OCI-LY7 (cell line): Measurements from ENCODE around the gene PHLDB1. TPM values are rescaled to one million over a fixed set of nuclear protein-coding genes. Genes with fewer than 3 reads are reported as not detected.

ENCODE experiments used
- BruUV-seq: library from RNA; stranded (reverse); fragments of 400-500 nt; replicated peaks from 2 replicates; lab custom pipeline; 2021; lab: Mats Ljungman, UMichigan
- CTCF ChIA-PET: fragments of 300-600 bp; sonication (Branson Sonifier 250); formaldehyde crosslinking; loops from one replicate; lab custom pipeline; 2022; ENCODE audit warnings: antibody characterized with exemption; ENCODE audit not compliant: unreplicated experiment; lab: Charles Lee
- POLR2A ChIA-PET: fragments of 300-600 bp; sonication (Branson Sonifier 250); formaldehyde crosslinking; loops from one replicate; lab custom pipeline; 2022; ENCODE audit warnings: antibody characterized with exemption; lab: Charles Lee
- DNase-seq: peaks from one replicate; pipeline ENCODE4 v3.0.0-alpha.2; 2015; ENCODE audit warnings: low spot score
- H2AFZ ChIP-seq: fragments of 200-600 bp; sonication (generic), shearing (Covaris generic); 2 replicates; pipeline ENCODE4 v1.6.1; 2014; ENCODE audit warnings: mild to moderate bottlenecking, antibody characterized with exemption, low read length, moderate library complexity
- H3K27ac ChIP-seq: fragments of 200-600 bp; sonication (generic); 2 replicates; pipeline ENCODE4 v1.5.1; 2014; ENCODE audit warnings: mixed run types, low read depth, mild to moderate bottlenecking, moderate library complexity, low read length, inconsistent platforms; ENCODE audit not compliant: poor library complexity, severe bottlenecking
- H3K36me3 ChIP-seq: fragments of 200-600 bp; sonication (generic); 2 replicates; pipeline ENCODE4 v1.6.1; 2014; ENCODE audit warnings: mild to moderate bottlenecking, antibody characterized with exemption, low read length, moderate library complexity, mixed read lengths; ENCODE audit not compliant: insufficient read depth
- H3K4me1 ChIP-seq: fragments of 200-600 bp; sonication (generic); 2 replicates; pipeline ENCODE4 v1.5.1; 2014; ENCODE audit warnings: mild to moderate bottlenecking, low read length; ENCODE audit not compliant: insufficient read depth, poor library complexity, severe bottlenecking
- H3K4me2 ChIP-seq: fragments of 200-600 bp; sonication (generic); 2 replicates; pipeline ENCODE4 v1.6.1; 2014; ENCODE audit warnings: mild to moderate bottlenecking, low read length
- H3K4me3 ChIP-seq: fragments of 200-600 bp; sonication (generic); 2 replicates; pipeline ENCODE4 v1.5.1; 2014; ENCODE audit warnings: mild to moderate bottlenecking, low read depth, low read length; ENCODE audit not compliant: poor library complexity, severe bottlenecking
- H3K79me2 ChIP-seq: fragments of 200-600 bp; sonication (generic); 2 replicates; pipeline ENCODE4 v1.6.1; 2016; ENCODE audit warnings: low read depth, mild to moderate bottlenecking, low read length, moderate library complexity, mixed read lengths; ENCODE audit not compliant: insufficient read depth
- H3K9me2 ChIP-seq: fragments of 200-600 bp; sonication (generic); 2 replicates; pipeline ENCODE4 v1.6.1; 2016; ENCODE audit warnings: mild to moderate bottlenecking, low read length, mixed read lengths; ENCODE audit not compliant: insufficient read depth
- H3K9me3 ChIP-seq: fragments of 200-600 bp; sonication (generic); 2 replicates; pipeline ENCODE4 v1.6.1; 2014; ENCODE audit warnings: mild to moderate bottlenecking, mixed run types, low read length, mixed read lengths
- H4K20me1 ChIP-seq: fragments of 200-600 bp; sonication (generic); 2 replicates; pipeline ENCODE4 v1.6.1; 2014; ENCODE audit warnings: mild to moderate bottlenecking, antibody characterized with exemption, low read length, moderate library complexity, mixed read lengths; ENCODE audit not compliant: insufficient read depth
- EZH2phosphoT487 ChIP-seq: fragments of 200-600 bp; sonication (generic); IDR thresholded peaks from 2 replicates; pipeline ENCODE4 v1.6.1; 2018; ENCODE audit warnings: low read depth, borderline replicate concordance, mild to moderate bottlenecking, mixed run types, antibody characterized with exemption, low read length, moderate library complexity, mixed read lengths
- intact Hi-C: fragments of 100-400 bp; cut with micrococcal nuclease; formaldehyde crosslinking; loops from one replicate; pipeline ENCODE4 v1.10.0; 2022; ENCODE audit not compliant: unreplicated experiment
- total RNA-seq, 2 experiments: library from RNA; depleted of rRNA in 1 of 2; stranded (reverse); fragments of >200 nt in 1 of 2; shearing (Covaris generic) in 1 of 2; gene quantifications; 2 replicates each; pipeline ENCODE4 v1.2.3, GENCODE V29; 2014 to 2022
- TF ChIP-seq, protein P1 (sequence below): fragments of 200-600 bp; sonication (generic); conservative IDR thresholded peaks from 2 replicates; pipeline ENCODE4 v1.5.1; 2014; ENCODE audit warnings: mild to moderate bottlenecking, antibody characterized with exemption, low read length, moderate library complexity, mixed read lengths

PHLDB1 gene
- total RNA-seq, 2 experiments from 2014 or later, result 0.19 TPM; not detected in 1

DNA sequence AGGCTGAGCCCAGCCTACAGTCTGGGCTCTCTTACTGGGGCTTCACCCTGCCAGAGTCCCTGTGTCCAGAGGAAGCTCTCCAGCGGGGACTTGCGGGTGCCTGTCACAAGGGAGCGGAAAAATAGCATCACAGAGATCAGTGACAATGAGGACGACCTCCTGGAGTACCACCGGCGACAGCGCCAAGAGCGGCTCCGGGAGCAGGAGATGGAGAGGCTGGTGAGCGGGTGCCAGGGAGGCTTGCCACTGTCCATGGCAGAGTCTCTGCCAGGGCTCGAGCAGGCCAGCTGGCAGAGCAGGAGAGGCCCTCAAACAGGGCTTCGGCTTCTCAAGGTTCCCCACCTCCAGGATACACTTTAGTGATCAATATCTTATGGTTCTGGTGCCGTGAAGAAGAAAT, 21.0 kb downstream of the PHLDB1 start:
- H3K9me2 ChIP-seq, result no peaks in the 10 kb centered on the region
- no peaks in the 10 kb centered on the region for H3K4me1 ChIP-seq
- H3K79me2 ChIP-seq, result no peaks in the 10 kb centered on the region
- ChIA-PET CTCF (interaction anchor here (0.6 kb wide), 1 partner anchor 19 kb away, joined by 3 read pairs; no protein-coding TSS in a partner anchor), POLR2A (interaction anchor here (0.5 kb wide), 1 partner anchor 302 kb away, joined by 4 read pairs; no protein-coding TSS in a partner anchor)
- H3K27ac ChIP-seq, result no peak overlapping the region
- BruUV-seq, result no TSS peak
- no peak overlapping the region for H2AFZ ChIP-seq
- no peak for DNase-seq
- H3K4me2 ChIP-seq, result no peak overlapping the region
- H3K9me3 ChIP-seq, result no peaks in the 10 kb centered on the region
- no peaks in the 10 kb centered on the region for H4K20me1 ChIP-seq
- no peak overlapping the region for H3K4me3 ChIP-seq
- no peak for TF ChIP-seq EZH2phosphoT487
- TF ChIP-seq, protein P1, sequence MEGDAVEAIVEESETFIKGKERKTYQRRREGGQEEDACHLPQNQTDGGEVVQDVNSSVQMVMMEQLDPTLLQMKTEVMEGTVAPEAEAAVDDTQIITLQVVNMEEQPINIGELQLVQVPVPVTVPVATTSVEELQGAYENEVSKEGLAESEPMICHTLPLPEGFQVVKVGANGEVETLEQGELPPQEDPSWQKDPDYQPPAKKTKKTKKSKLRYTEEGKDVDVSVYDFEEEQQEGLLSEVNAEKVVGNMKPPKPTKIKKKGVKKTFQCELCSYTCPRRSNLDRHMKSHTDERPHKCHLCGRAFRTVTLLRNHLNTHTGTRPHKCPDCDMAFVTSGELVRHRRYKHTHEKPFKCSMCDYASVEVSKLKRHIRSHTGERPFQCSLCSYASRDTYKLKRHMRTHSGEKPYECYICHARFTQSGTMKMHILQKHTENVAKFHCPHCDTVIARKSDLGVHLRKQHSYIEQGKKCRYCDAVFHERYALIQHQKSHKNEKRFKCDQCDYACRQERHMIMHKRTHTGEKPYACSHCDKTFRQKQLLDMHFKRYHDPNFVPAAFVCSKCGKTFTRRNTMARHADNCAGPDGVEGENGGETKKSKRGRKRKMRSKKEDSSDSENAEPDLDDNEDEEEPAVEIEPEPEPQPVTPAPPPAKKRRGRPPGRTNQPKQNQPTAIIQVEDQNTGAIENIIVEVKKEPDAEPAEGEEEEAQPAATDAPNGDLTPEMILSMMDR, result no peak
- intact Hi-C loops, result no loop called here
- H3K36me3 ChIP-seq, result no peaks in the 10 kb centered on the region

DNA sequence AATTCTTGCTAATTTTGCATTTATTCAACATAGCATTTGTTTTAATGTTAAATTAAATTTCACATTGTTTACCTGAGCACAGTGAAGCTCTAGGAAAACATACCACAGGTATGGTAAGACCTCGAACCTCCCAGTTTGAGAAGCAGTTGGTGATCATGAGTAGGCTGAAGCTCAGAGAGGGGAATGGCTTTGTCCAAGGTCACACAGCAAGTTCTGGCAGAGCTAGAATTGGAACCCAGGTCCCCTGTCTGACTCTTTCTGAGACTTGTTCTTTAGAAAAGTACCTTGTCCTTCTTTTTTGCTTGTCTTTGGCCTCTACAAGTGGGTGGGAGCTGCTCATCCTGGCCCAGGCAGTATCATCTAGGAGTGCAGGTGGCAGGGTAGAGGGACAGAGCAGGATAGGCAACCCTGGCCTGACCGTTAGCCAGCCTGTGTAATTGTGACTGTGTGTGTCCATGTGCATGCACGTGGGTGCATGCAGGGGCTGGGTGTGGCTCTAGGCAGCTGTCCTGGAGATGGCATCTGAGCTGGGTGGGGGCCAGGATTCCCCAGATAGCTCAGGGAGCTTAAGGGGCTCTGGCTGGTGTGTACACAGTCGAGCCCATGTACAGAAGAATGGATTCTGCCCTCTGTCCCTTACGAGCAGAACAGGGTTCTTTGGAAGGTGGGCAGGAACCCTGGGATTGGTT, 21.6 kb downstream of the PHLDB1 start:
- Histone ChIP-seq H3K4me1 (no peaks in the 10 kb centered on the region), H2AFZ (no peak overlapping the region), H4K20me1 (no peaks in the 10 kb centered on the region), H3K79me2 (no peaks in the 10 kb centered on the region), H3K27ac (no peak overlapping the region), H3K4me2 (no peak overlapping the region), H3K4me3 (no peak overlapping the region), H3K36me3 (no peaks in the 10 kb centered on the region), H3K9me2 (no peaks in the 10 kb centered on the region), H3K9me3 (no peaks in the 10 kb centered on the region)
- TF ChIP-seq, protein P1, result no peak
- no peak for TF ChIP-seq EZH2phosphoT487
- POLR2A ChIA-PET, result interaction anchor here (0.5 kb wide), 1 partner anchor 301 kb away, joined by 4 read pairs; no protein-coding TSS in a partner anchor
- no peak for DNase-seq
- CTCF ChIA-PET, result interaction anchor here (0.6 to 1.0 kb wide), 2 partner anchors 20 kb away, joined by 3 read pairs; no protein-coding TSS in a partner anchor
- no TSS peak for BruUV-seq
- intact Hi-C loops, result no loop called here
